Measurements from ENCODE around the gene PCSK5. TPM values are rescaled to one million over a fixed set of nuclear protein-coding genes. Genes with fewer than 3 reads are reported as not detected.

Gene PCSK5
- total and polyA plus RNA-seq, 2 of the 8 experiments (the other 6 are each of a cell fraction or from before 2014, with no cell fraction given): 5.5 to 10.7 TPM

GRCh38 chr9:75918909-75919308, 28.4 kb downstream of the PCSK5 start:
- Histone ChIP-seq H2BK15ac (ENCODE audit: low read length) (no peak overlapping the region), H3K14ac (ENCODE audit: insufficient read length) (no peak overlapping the region), H2BK120ac (replicated peaks; ENCODE audit: low read depth, low read length) (no peak overlapping the region), H3K27ac (ENCODE audit: low read depth, low read length) (no peak overlapping the region), H4K91ac (replicated peaks; ENCODE audit: insufficient read length, low read length) (no peak overlapping the region), H3K36me3 (ENCODE audit: control insufficient read depth in 2 of 4, insufficient read depth in 4 of 4, low read length in 3 of 4) (no peaks in the 10 kb centered on the region), H2BK20ac (ENCODE audit: low read length) (no peak overlapping the region), H4K8ac (ENCODE audit: extremely low read depth, insufficient read depth, low read length) (no peak overlapping the region), H3K23ac (ENCODE audit: insufficient read length) (no peak overlapping the region), H4K5ac (ENCODE audit: insufficient read length, low read depth, low read length) (no peak overlapping the region), H3K56ac (replicated peaks; ENCODE audit: insufficient read length, low read depth, low read length) (no peak overlapping the region), H3K4me1 (replicated peaks in 1 of 4; ENCODE audit: control insufficient read depth in 3 of 4, insufficient read depth in 4 of 4, low read length in 3 of 4) (0 out of 7 replicates have a peak, but pooled peaks cover 0 to 3% (median 0%) of the 10 kb centered on the region in 4 experiments), H3K9ac (replicated peaks in 1 of 4; ENCODE audit: extremely low read depth in 1 of 4, low read depth in 3 of 4, low read length in 3 of 4) (no peak overlapping the region), H3K79me2 (ENCODE audit: control insufficient read depth in 1 of 2, insufficient read depth in 2 of 2, low read length in 2 of 2) (peaks cover 0 to 54% of the 10 kb centered on the region in 2 experiments), H2BK12ac (ENCODE audit: low read depth, low read length) (no peak overlapping the region), H2BK5ac (ENCODE audit: low read depth, low read length) (no peak overlapping the region), H3K9me3 (ENCODE audit: insufficient read depth in 2 of 2, low read depth in 1 of 2, low read length in 1 of 2) (peaks cover 0 to 4% of the 10 kb centered on the region in 2 experiments; a peak in 1 of 4 replicates), H3K4ac (replicated peaks; ENCODE audit: insufficient read length, low read depth, low read length) (no peak overlapping the region), H3K27me3 (replicated peaks in 1 of 4; ENCODE audit: control insufficient read depth in 3 of 4, extremely low read depth in 1 of 4, insufficient read depth in 3 of 4, low read length in 3 of 4) (no peaks in the 10 kb centered on the region), H2AFZ (ENCODE audit: low read length) (no peak overlapping the region), H3K23me2 (ENCODE audit: low read depth, low read length) (no peaks in the 10 kb centered on the region), H3K4me2 (ENCODE audit: insufficient read depth in 1 of 2, low read depth in 2 of 2, low read length in 2 of 2) (no peak overlapping the region), H3K4me3 (ENCODE audit: extremely low read depth in 1 of 4, insufficient read depth in 2 of 4, low read depth in 3 of 4, low read length in 4 of 4) (no peak overlapping the region), H4K20me1 (replicated peaks in 1 of 2; ENCODE audit: control insufficient read depth in 1 of 2, insufficient read depth in 2 of 2, low read length in 2 of 2) (no peaks in the 10 kb centered on the region), H2AK5ac (ENCODE audit: low read depth, low read length) (no peak overlapping the region), H3K79me1 (ENCODE audit: low read depth, low read length) (no peaks in the 10 kb centered on the region), H3K18ac (ENCODE audit: extremely low read depth, low read length) (no peak overlapping the region)
- ChIA-PET CTCF (ENCODE audit: partially characterized antibody) (no interaction called here), POLR2A (ENCODE audit: partially characterized antibody) (interaction anchor here (1.2 kb wide), 1 partner anchor 29 kb away, joined by 3 read pairs; the partner anchor contains the start of gene PCSK5)
- TF ChIP-seq NANOG (IDR thresholded peaks at IDR 0.05; ENCODE audit: insufficient read depth, low read depth, low read length, poor library complexity, severe bottlenecking): no peak
- TF ChIP-seq EP300 (IDR thresholded peaks at IDR 0.05; ENCODE audit: borderline replicate concordance in 1 of 2, low read depth in 2 of 2, low read length in 2 of 2): no peak
- TF ChIP-seq CTCF (IDR thresholded peaks at IDR 0.05; ENCODE audit: control extremely low read depth in 1 of 3, insufficient read depth in 1 of 3, low read depth in 1 of 3, low read length in 3 of 3): no peak
- no peak for TF ChIP-seq KDM1A (IDR thresholded peaks at IDR 0.05; ENCODE audit: borderline replicate concordance, low read length)
- TF ChIP-seq POLR2A (IDR thresholded peaks at IDR 0.05; ENCODE audit: control extremely low read depth in 1 of 2, low read depth in 2 of 2, low read length in 2 of 2): no peak
- no peak for TF ChIP-seq E2F6 (IDR thresholded peaks at IDR 0.05)
- TF ChIP-seq MAX (IDR thresholded peaks at IDR 0.05): no peak
- TF ChIP-seq GTF2F1 (IDR thresholded peaks at IDR 0.05; ENCODE audit: borderline replicate concordance, low read depth, low read length): no peak
- DNase-seq (ENCODE audit: low read depth in 1 of 2, low spot score in 2 of 2): no peak
- no peak for FAIRE-seq
- WGBS, 2 experiments (ENCODE audit: extremely low coverage in 1 of 2, insufficient coverage in 1 of 2, insufficient read length in 1 of 2, insufficient replicate concordance in 2 of 2, low coverage in 1 of 2, low lambda C conversion rate in 2 of 2, missing lambda C conversion rate in 1 of 2): 98% methylated on average over 3 of the region's 3 CpGs; no CpG with 5 or more reads in 1 of the 2 experiments
